Hypothalamus (tissue), 51 donors: ENCODE results near the gene DNHD1.

ENCODE experiments used
- DNase-seq, 51 donors: peaks; one replicate each; lab custom pipeline; 2025; lab: John Stamatoyannopoulos, UW

DNHD1 gene

GRCh38 chr11:6530848-6531247 lies 33.8 kb downstream of the DNHD1 start:
- no peak for DNase-seq

GRCh38 chr11:6531267-6531752 lies 34.2 kb downstream of the DNHD1 start:
- DNase-seq: peak in 11 of 51 donors; percentile 3 to 60 (median 19)

- DNase-seq: no peak
Observed at GRCh38 chr11:6538456-6538855, 41.4 kb downstream of the DNHD1 start.

GRCh38 chr11:6538945-6539344 lies 41.9 kb downstream of the DNHD1 start:
- no peak for DNase-seq

GRCh38 chr11:6539748-6540268 lies 42.7 kb downstream of the DNHD1 start:
- DNase-seq: no peak

- DNase-seq: peak in 1 of 51 donors; percentile 17
Observed at GRCh38 chr11:6541356-6541755, 44.3 kb downstream of the DNHD1 start.

GRCh38 chr11:6542727-6543126 lies 45.6 kb downstream of the DNHD1 start:
- DNase-seq: no peak

- no peak for DNase-seq
Observed at GRCh38 chr11:6544921-6545850, 48.1 kb downstream of the DNHD1 start.

- peak in 15 of 51 donors; percentile 14 to 48 (median 36) for DNase-seq
Observed at GRCh38 chr11:6545917-6546605, 49.0 kb downstream of the DNHD1 start.

GRCh38 chr11:6546735-6547134 lies 49.7 kb downstream of the DNHD1 start:
- DNase-seq: no peak

- DNase-seq: no peak
Observed at GRCh38 chr11:6547177-6547576, 50.1 kb downstream of the DNHD1 start.

- DNase-seq: no peak
Observed at GRCh38 chr11:6548121-6548520, 51.0 kb downstream of the DNHD1 start.

GRCh38 chr11:6548641-6549040 lies 51.6 kb downstream of the DNHD1 start:
- no peak for DNase-seq

GRCh38 chr11:6553634-6554033 lies 56.6 kb downstream of the DNHD1 start:
- no peak for DNase-seq

GRCh38 chr11:6554828-6555706 lies 58.0 kb downstream of the DNHD1 start:
- no peak for DNase-seq

- no peak for DNase-seq
Observed at GRCh38 chr11:6556139-6556949, 59.3 kb downstream of the DNHD1 start.

- DNase-seq: no peak
Observed at GRCh38 chr11:6557063-6557462, 60.0 kb downstream of the DNHD1 start.

GRCh38 chr11:6557761-6558674 lies 60.9 kb downstream of the DNHD1 start:
- DNase-seq: no peak
